Vagina (tissue), 2 donors: ENCODE measurements around the gene STXBP1.

Experiments used
- CTCF ChIP-seq, 3 experiments: fragments of 450-650 bp in 2 of 3; fragments of 200-600 bp in 1 of 3; sonication (generic) in 1 of 3; IDR thresholded peaks; one replicate each; pipeline ENCODE4 v1.5.1; 2017 to 2019; ENCODE audit warnings: antibody characterized with exemption in 3 of 3, mild to moderate bottlenecking in 2 of 3, moderate library complexity in 2 of 3
- POLR2A ChIP-seq, 2 donors: fragments of 450-650 bp; IDR thresholded peaks; one replicate each; pipeline ENCODE4 v1.6.1; 2017; ENCODE audit warnings: antibody characterized with exemption in 2 of 2, mild to moderate bottlenecking in 2 of 2, moderate library complexity in 2 of 2

- no peak for TF ChIP-seq POLR2A (IDR thresholded peaks at IDR 0.05)
- TF ChIP-seq CTCF (IDR thresholded peaks at IDR 0.05), result no peak
Measured at GRCh38 chr9:127667127-127667844, 55.2 kb downstream of the STXBP1 start.
